Posterior cingulate gyrus (tissue), 11 donors: ENCODE measurements around the gene PDGFB.

Experiments
- DNase-seq, 10 donors: peaks; one replicate each; pipeline versions ENCODE4 v3.0.0 to v3.0.0-alpha.2; 2020 to 2021; ENCODE audit warnings: mixed read lengths in 3 of 10
- intact Hi-C: fragments of 100-400 bp; cut with DNase I; formaldehyde crosslinking; loops from one replicate; pipeline ENCODE4 v1.15.1; 2023

The PDGFB gene

DNA sequence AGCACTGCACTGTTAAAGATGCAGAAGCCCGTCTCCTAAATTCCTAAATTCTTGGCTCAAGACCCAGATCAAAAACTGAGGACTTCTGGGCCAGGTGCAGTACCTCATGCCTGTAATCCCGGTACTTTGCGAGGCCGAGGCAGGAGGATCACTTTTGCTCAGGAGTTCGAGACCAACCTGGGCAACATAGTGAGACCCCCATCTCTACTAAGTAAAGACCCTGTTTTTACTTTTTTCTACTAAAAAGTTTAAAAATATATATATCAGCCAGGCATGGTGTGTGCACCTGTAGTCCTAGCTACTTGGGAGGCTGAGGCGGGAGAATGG is 29.7 kb downstream of the PDGFB start:
- intact Hi-C loops = no loop called here
- peak in 2 of 10 donors; percentile 6 to 36 for DNase-seq

DNA sequence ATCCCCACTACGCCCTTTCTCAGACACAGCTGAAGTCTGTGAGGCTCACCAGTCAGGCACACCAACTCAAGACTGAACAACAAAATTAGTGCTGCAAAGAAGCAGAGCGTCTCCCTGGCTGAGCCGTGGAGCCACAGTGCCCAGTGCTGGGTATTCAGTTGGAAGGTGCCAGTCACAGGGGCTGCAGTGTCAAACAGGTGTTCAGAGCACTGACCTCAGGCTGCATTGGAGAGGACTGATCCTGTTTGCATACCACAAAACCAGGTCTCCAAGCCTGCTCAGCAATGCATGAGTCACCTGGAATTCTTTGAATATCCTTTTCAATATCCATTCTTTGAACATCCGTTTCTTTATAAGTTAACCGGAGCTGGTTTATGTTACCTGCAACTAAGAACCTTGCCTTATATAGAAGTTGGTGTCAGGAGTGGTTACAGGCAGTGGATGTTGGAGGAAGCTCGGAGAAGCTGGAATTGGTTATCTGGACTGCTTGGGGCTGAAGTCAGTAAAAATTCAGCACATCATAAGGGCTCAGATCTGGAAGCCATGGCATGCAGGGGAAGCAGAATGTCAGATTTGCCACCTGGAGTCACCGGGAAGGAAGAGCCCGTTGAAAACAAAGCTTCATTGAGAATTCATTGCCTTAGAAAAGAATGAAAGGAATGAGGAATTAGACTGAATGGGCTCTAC is 30.3 kb downstream of the PDGFB start:
- intact Hi-C loops = no loop called here
- DNase-seq = peak in 1 of 10 donors; percentile 57

DNA sequence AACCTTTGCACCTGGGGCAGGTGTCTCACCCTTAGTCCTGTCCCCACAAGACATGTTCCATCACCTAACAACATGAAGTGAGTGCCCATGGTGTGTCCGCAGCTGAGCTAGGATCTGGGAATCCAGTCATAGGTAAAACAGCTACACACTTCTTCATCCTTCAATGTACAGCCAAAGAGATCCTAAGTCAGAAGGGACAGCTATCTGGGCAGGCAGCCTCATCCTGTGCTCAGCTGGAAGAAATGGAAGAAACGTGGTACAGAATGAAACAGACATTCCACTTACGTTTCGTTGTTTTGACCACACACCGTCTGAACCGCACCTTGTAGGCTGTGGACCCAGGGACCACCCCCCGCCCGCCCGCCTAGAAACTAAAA is 30.8 kb downstream of the PDGFB start:
- intact Hi-C loops = no loop called here
- DNase-seq = peak in 1 of 10 donors; percentile 5

DNA sequence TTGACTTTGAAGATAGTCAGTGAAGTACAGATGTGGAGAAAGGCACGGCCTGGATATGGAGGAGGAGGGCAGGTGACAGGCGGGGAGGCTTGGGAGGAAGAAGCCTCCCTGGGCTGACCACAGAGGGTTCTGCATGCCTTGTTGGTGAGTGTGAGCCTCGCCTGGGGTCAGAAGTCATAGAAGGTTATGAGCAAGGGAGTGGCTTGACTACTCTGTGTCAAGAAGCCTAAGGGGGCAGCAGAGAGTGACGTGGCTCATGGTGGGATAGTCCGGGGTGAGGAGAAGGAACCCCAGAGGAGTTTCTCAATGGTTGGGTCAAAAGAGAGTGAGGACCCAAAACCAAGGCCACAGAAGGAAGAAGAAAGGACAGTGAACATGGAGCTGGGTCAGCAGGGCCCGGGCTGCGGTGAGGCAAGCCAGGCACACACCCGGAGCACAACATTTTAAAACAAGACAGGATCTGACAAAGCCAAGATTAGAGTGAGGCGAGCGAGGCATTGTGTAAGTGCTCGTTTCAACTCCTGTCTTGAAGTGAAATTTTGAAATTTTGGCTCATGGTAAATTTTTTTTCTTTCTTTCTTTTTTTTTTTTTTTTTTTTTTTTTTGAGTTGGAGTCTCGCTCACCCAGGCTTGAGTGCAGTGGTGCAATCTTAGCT is 31.9 kb downstream of the PDGFB start:
- peak in 1 of 10 donors; percentile 59 for DNase-seq
- intact Hi-C loops = no loop called here

DNA sequence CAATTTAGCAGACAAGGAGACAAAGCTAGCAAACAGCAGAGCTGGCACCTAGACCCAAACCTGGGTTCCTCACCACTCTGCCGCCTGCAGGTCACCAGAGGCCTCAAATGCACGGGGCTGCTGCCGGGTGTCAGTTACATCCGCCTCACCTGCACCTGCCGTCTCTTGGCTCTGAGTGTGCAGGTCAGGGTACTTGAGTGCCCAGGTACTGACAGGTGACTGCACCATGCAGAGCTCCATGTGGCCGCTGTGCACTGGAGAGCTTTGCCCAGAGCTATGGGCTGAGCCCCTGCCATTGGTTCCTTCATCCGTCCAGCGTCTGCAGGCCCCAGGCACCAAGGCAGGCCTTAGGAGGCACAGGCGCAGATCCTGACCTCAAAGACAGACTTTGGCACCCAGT is 35.0 kb downstream of the PDGFB start:
- peak in 1 of 10 donors; percentile 47 for DNase-seq
- intact Hi-C loops = no loop called here

DNA sequence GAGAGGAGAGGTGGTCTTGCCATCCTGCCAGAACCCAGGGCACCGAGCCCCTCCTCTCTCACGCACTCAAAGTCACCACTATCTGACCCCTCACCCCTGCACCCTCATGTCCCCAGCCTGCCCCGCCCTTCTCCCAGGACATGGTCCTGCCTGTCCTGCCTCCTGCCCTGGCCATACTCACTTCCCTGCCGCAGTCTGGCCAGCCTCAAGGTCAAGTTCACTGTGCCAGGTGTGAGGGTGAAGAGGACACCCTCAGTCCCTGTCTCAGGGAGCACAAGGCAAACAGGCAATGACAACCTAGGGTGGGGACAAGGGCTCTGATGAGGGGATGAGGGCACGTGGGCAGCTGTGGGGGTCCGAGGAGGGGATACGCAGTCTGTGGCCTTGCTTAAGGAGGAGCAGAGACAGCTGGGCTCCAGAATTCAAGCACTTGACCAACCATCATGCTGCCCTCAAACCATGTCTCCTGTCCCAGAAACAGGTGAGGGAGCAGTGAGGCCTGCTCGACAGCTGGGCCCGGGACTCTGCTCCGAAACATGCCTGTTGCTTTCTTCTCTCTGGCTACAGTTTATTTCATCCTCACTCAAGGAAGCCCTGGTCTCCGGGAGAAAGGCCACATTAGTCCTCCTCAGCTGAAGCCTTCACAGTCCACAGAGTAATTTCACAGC is 36.6 kb downstream of the PDGFB start:
- intact Hi-C loops = no loop called here
- DNase-seq = peak in 2 of 10 donors; percentile 58 to 71

DNA sequence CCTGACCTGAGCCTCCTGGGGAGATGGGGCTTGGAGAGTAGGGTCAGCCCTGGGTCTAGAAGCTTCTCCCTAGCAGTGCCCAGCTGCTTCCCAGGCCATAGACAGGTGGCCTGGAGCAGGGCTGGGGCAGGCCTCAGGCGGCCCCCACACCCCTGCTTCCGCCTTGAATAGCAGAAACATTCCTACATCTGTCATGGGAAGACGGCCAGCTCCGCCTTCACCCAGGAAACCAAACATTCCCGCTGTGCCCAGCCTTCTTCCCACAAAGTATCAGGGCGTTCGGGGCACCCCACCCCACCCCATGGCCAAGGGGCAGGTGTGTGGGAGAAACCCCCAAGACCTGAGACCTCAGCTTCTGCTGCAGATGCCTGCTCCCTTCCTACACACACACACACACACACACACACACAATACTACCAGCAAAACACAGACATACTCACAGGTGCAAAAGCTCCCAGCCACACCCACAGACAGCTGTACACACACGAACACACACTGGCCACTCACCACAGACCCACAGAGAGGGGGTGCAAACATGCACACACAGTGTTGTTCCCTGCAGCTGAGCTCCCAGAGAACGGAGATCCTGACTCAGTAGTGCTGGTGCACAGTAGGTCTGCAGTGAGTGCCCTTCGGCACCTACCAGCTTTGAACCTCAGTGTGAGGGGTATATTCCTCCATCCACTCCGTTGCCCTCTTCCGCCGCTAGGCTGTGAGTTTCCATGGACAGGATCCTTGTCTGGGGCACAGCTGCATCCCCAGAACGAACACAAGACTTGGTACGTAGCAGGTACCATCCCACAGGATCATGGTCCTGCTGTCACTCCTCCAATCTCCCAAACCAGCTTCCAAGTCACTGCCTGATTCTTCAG is 37.4 kb downstream of the PDGFB start:
- DNase-seq = peak in 2 of 10 donors; percentile 34 to 67
- intact Hi-C loops = no loop called here

DNA sequence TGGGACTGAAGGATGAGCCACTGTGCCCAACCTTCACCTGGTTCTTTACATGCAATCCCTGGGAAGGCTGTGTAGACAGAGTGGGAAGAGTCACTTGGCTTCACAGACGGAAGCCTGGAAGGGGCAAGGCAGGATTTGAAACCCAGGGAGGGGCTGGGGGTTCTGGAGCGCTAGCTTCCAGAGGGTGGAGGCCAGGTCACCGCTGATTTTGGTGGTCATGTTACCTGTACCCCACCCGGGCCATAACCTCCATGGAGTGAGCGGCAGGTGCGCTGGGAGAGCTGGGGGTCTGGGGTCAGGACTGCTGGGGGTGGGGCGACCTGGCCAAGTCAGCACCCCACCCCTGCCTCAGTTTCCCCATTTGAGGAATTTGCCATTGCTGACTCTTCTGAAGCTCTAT is 38.3 kb downstream of the PDGFB start:
- intact Hi-C loops = no loop called here
- DNase-seq = peak in 1 of 10 donors; percentile 38

DNA sequence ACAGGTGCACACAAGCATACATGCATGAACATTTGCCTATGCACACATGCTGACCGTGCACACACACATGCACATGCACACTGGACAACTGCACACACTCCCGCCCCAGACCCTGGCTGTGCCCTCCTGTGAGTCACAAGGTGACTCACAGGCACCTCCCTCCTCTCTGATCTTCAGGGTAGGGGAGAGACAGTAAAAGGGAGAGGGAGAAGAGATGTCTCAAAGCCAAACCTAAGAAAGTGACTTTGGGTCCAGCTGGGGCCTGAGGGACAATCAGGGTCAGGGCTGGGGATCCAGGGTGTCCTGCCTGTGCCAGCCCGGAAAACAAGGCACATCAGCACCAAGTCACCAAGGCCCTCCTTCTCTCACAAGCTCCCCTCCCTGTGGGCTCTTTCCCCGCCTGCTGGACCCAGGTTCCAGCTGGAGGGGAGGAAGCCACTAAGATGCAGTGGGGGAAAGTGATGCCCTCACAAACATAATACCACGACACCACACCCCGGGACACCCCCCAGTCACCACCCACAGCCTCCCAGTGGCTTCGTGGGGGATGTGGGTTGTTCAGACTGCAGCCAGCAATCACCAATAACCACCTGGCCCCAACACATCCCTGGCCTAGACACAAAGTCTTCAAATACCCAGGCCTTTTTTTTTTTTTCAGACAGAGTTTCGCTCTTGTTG is 39.3 kb downstream of the PDGFB start:
- intact Hi-C loops = no loop called here
- no peak for DNase-seq

DNA sequence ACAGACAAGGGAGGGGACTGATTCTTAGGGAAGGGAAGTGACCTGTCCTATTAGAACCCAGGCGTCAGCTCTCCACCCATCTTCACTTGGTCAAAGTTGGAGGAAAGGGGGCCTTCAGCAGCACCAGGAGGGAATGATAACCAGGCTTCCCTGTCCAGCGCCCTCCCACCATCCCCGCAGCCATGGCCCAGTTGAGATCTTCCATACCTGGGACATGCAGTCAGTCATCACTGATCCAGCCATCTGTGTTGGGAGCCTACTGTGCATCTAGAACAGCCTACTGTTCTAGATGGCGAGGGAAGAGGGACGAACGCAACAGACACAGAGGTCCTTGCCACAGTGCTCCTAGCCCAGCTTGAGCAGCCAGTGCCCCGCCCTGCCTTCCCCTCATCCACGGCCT is 40.6 kb downstream of the PDGFB start:
- intact Hi-C loops = no loop called here
- peak in 2 of 10 donors; percentile 22 to 44 for DNase-seq

DNA sequence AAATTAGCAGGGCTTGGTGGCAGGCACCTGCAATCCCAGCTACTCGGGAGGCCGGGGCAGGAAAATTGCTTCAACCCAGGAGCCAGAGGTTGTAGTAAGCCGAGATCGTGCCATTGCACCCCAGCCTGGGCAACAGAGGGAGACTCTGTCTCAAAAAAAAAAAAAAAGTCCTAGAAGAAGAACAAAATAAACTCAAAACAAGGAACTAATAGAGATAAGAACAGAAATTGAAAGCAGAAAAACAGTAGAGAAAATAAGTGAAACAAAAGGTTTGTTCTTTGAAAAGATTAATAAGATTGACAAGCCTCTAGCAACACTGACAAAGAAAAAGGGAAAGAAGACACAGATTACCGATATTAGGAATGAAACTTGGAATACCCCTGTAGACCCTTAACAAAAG is 47.2 kb downstream of the PDGFB start:
- intact Hi-C loops = no loop called here
- no peak for DNase-seq

DNA sequence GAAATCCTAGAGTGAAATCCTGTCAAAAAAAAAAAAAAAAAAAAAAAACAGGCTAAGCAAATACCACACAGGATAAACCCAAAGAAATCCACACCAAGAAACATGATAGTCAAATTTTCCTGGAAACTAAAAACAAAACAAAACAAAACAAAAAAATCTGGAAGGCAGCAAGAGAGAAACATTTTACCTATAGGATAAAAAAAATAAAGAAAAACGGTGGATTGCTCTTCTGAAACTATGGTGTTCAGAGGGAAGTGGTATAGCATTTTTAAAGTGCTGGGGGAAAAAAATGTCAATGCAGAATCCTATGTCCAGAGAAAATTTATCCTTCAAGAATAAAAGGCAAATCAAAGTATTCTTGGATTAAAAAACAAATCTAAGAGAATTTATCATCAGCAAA is 50.7 kb downstream of the PDGFB start:
- DNase-seq = no peak
- intact Hi-C loops = no loop called here

DNA sequence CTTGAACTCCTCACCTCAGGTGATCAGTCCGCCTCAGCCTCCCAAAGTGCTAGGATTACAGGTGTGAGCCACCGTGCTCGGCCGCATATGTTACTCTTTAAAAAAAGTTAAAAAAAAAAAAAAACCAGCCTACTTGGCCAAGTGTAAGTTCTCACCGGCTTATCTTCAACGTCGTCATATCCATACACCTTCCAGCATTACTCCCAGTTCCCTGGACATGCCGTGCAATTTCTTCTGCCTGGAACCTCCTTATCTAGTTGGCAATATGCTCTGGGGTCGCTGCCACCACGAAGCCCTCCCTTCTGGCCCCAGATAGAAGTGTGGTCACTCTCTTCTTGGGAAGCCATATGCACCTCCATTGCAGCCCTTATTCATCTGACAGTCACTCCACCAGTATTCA is 56.0 kb downstream of the PDGFB start:
- DNase-seq = no peak
- intact Hi-C loops = no loop called here

DNA sequence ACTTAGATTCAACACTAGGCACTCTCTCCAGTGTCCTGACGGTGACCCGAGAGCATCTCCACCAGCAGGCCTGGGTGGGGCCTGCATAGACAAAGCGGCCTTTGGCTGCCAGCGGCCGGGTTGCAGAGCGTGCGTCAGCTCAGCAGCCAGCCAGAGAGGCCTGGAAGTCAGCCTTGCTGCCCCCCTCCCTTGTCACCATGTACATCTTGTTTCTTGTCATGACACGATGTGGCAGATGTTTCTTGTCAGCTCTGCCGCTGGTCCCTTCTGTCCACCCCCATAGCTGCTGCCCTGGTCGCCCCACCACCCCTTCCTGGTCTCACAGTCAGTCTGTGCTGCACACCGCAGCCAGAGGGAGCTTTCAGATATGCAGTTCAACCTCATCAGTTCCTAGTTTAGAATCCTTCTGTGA is 59.2 kb downstream of the PDGFB start:
- intact Hi-C loops = no loop called here
- DNase-seq = peak in 9 of 10 donors; percentile 23 to 95 (median 60)

DNA sequence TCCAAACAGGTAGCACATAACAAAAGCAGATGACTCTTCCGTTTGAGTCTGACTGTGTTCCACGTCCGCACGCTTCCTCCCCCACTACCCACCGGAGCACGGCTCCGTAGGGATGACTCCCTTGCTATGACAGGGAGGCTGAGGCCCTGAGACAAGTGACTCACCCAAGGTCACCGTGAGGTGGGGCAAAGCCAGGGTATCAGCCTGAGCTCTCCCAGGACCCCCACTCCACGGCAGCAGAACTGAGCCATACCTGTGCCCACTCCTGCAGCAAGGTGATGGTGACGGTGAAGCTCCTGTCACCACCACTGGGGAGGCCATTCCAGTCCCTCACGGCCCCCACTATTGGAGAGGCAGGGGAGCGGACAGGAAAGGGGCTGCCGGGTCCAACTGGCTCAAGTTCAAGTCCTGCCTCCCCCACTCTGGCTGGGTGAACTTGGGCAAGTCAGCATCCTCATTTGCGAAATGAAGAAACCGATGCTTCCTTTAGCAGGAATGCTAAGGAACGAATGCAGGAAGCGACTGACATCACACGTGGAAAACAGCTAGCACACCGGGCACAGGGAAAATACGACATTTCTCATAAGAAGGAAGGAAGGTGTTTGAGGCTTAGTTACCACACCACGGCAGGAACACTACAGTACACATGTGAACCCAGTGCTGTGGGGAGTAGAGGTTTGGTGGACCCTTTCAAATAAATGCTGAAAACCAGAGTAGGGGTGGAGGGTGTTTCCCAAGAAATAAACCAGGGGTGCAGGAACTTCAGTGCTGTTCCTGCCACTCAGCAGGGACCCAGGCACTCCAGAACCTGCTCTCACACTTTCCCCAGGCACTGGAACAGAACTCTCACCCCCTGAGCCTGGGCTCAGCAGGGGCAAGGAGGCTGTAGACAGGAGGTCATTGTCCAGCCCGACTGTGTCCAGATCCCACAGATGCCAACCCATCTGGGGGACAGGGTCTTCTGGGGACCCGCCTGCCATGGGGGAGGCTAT is 59.9 kb downstream of the PDGFB start:
- no peak for DNase-seq
- intact Hi-C loops = no loop called here

DNA sequence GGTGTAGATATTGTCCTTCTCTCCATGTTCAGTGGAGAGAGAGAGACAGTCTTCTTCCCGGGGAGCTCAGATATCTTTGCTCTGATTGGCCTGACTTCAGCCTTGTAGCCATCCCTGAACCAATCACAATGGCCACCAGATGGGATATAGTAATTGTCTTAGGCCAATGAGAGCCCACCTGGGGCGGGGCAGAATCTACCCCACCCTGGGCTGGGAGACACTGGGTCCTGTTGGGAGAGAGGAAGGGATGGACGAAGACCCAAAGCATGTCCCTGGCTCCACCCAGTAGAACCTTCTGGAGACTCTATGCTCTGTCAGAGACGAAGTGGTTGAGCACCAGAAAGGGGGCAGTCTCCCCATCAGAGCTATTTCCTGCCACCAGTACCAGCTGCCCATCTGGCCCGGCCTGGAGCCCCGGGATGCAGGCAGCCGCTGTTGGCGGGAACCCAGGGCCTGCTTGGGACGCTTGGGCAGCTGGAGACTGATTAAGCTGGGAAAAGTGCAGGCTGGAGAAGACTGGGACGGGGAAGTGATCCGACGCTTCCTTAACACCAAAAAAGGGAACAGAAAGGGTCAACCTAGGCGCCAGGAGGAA is 60.7 kb downstream of the PDGFB start:
- intact Hi-C loops = no loop called here

DNA sequence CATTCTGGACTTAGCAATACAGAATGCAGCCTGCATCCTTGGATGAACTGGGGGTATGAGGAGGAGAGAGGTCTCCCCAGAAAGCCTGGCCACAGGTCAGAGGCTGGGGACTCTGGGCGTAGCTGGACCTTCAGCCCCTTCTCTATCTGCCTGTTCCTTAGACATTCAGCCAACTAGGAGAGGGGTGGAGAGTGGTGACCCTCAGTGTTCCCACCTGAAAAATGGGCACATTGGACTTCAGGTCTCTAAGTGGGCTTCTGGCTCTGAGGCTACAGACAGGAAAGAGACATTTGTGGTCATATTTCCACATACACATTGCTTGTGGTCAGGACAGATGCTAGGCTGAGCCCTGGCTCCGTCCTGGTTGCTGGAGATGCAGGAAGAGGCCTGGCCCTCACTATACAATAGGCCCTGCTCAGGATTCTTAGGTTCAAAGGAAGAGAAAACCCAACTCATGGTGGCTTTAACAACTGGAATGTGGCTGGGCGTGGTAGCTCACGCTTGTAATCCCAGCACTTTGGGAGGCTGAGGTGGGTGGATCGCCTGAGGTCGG is 62.2 kb downstream of the PDGFB start:
- intact Hi-C loops = no loop called here
- no peak for DNase-seq

More for the DNA sequence above, 60.7 kb downstream of the PDGFB start:
- DNase-seq = peak in 4 of 10 donors; percentile 28 to 91 (median 48)

DNA sequence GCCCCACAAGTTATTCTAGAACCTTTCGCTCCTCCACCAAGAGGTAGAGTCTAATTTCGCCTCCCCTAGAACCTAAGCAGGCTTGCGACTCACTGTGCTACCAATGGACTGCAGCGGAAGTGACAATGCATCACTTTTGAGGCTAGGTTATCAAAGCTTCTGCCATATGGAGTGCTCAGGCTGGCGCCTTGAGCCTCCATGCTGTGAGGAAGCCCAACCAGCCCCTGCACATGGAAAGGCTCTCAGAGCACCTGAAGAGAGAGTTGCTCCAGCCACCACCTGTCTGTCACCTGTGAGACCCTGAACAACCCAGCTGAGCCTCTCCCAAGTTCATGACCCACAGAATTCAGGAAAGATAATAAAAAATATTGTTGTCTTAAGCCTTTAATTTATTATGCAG is 63.0 kb downstream of the PDGFB start:
- intact Hi-C loops = no loop called here
- no peak for DNase-seq
